Trophoblast cell (in vitro differentiated cells and primary cell): ENCODE data around the gene PCGF3.
"Not testable (repeated sequence)": the region's sequence is repeated elsewhere in the genome, so short reads cannot be mapped to it uniquely, and the experiment has no call there.

ENCODE experiments used
- DNase-seq, 2 donors: peaks; one replicate each; pipeline ENCODE4 v3.0.0-alpha.2; 2016
- H2AFZ ChIP-seq: 2 replicates; pipeline ENCODE4 v1.6.1; 2013; ENCODE audit warnings: low read length, moderate library complexity, mild to moderate bottlenecking; ENCODE audit not compliant: insufficient read depth, poor library complexity
- H2AK5ac ChIP-seq: 2 replicates; pipeline ENCODE4 v1.6.1; 2013; ENCODE audit warnings: mild to moderate bottlenecking, low read length
- H2BK120ac ChIP-seq: 2 replicates; pipeline ENCODE4 v1.6.1; 2013; ENCODE audit warnings: low read length, mild to moderate bottlenecking, moderate library complexity; ENCODE audit not compliant: insufficient read depth, poor library complexity
- H2BK12ac ChIP-seq: 2 replicates; pipeline ENCODE4 v1.6.1; 2013; ENCODE audit warnings: mild to moderate bottlenecking, low read length, moderate library complexity
- H2BK5ac ChIP-seq: 2 replicates; pipeline ENCODE4 v1.6.1; 2013; ENCODE audit warnings: low read length, low read depth, moderate library complexity, mild to moderate bottlenecking; ENCODE audit not compliant: poor library complexity
- H3K14ac ChIP-seq: 2 replicates; pipeline ENCODE4 v1.6.1; 2013; ENCODE audit warnings: mild to moderate bottlenecking, low read length
- H3K18ac ChIP-seq: 2 replicates; pipeline ENCODE4 v1.6.1; 2013; ENCODE audit warnings: mild to moderate bottlenecking, low read length
- H3K23ac ChIP-seq: 2 replicates; pipeline ENCODE4 v1.6.1; 2013; ENCODE audit warnings: low read length
- H3K27ac ChIP-seq: 2 replicates; pipeline ENCODE4 v1.5.1; 2013; ENCODE audit warnings: low read depth, mild to moderate bottlenecking, inconsistent platforms, low read length, moderate library complexity
- H3K27me3 ChIP-seq: 2 replicates; pipeline ENCODE4 v1.6.1; 2013; ENCODE audit warnings: inconsistent platforms, mild to moderate bottlenecking, low read length, moderate library complexity; ENCODE audit not compliant: insufficient read depth
- H3K36me3 ChIP-seq, 2 experiments: 1 replicate in 1 of 2; 2 replicates in 1 of 2; pipeline ENCODE4 v1.6.1; 2013; ENCODE audit warnings: low read length in 2 of 2, mild to moderate bottlenecking in 2 of 2, moderate library complexity in 1 of 2; ENCODE audit not compliant: insufficient read depth in 2 of 2, control insufficient read depth in 1 of 2
- H3K4ac ChIP-seq: 2 replicates; pipeline ENCODE4 v1.6.1; 2013; ENCODE audit warnings: low read depth, mild to moderate bottlenecking, low read length, moderate library complexity
- H3K4me1 ChIP-seq, 2 experiments: 1 replicate in 1 of 2; 2 replicates in 1 of 2; pipeline ENCODE4 v1.6.1; 2013; ENCODE audit warnings: low read length in 2 of 2, mild to moderate bottlenecking in 2 of 2, moderate library complexity in 1 of 2; ENCODE audit not compliant: insufficient read depth in 2 of 2, control insufficient read depth in 1 of 2
- H3K4me2 ChIP-seq: 2 replicates; pipeline ENCODE4 v1.6.1; 2013; ENCODE audit warnings: inconsistent platforms, mild to moderate bottlenecking, low read length, moderate library complexity
- H3K4me3 ChIP-seq: 2 replicates; pipeline ENCODE4 v1.5.1; 2013; ENCODE audit warnings: mild to moderate bottlenecking, low read depth, low read length, inconsistent platforms
- H3K79me1 ChIP-seq: one replicate; pipeline ENCODE4 v1.6.1; 2013; ENCODE audit warnings: low read length
- H3K79me2 ChIP-seq: 2 replicates; pipeline ENCODE4 v1.6.1; 2013; ENCODE audit warnings: low read length, mild to moderate bottlenecking; ENCODE audit not compliant: control insufficient read depth, insufficient read depth, poor library complexity
- H3K9ac ChIP-seq: 2 replicates; pipeline ENCODE4 v1.6.1; 2013; ENCODE audit warnings: mild to moderate bottlenecking, low read length
- H3K9me3 ChIP-seq: 2 replicates; pipeline ENCODE4 v1.6.1; 2013; ENCODE audit warnings: low read depth, mild to moderate bottlenecking, control low read depth, inconsistent platforms, low read length; ENCODE audit not compliant: insufficient read depth
- H4K12ac ChIP-seq: 2 replicates; pipeline ENCODE4 v1.6.1; 2013; ENCODE audit warnings: low read depth, mild to moderate bottlenecking, low read length, moderate library complexity
- H4K8ac ChIP-seq: 2 replicates; pipeline ENCODE4 v1.6.1; 2013; ENCODE audit warnings: low read depth, mild to moderate bottlenecking, low read length, moderate library complexity
- H4K91ac ChIP-seq: one replicate; pipeline ENCODE4 v1.6.1; 2013; ENCODE audit warnings: low read depth, mild to moderate bottlenecking, low read length, moderate library complexity
- WGBS: extraction: QIAGEN DNeasy Blood & Tissue Kit; methylation state at CpG from one replicate; pipeline ENCODE4 v1.1.7; 2013; ENCODE audit warnings: missing lambda C conversion rate; ENCODE audit not compliant: insufficient read length, insufficient coverage; ENCODE audit errors: extremely low coverage; 5-methylcytosine and 5-hydroxymethylcytosine counted together

PCGF3 gene

GRCh38 chr4:779555-779954 lies 73.9 kb downstream of the PCGF3 start:
- no peak for DNase-seq
- no peak overlapping the region for H3K23ac ChIP-seq
- no peak overlapping the region for H4K12ac ChIP-seq
- no peak overlapping the region for H3K27ac ChIP-seq
- H3K4me1 ChIP-seq: peaks cover 12% of the 10 kb centered on the region in 2 experiments
- H3K4me3 ChIP-seq: no peak overlapping the region
- H3K36me3 ChIP-seq: peaks cover 33 to 34% of the 10 kb centered on the region in 2 experiments
- no peak overlapping the region for H2BK120ac ChIP-seq
- no peak overlapping the region for H2AK5ac ChIP-seq
- H3K4ac ChIP-seq: peak overlapping the region; percentile 39
- no peak overlapping the region for H3K9ac ChIP-seq
- H4K8ac ChIP-seq: no peak overlapping the region
- no peak overlapping the region for H2BK5ac ChIP-seq
- no CpG with 5 or more reads among the region's 2 CpGs for WGBS
- H3K79me2 ChIP-seq: peaks cover 18% of the 10 kb centered on the region
- no peak overlapping the region for H2BK12ac ChIP-seq
- H3K18ac ChIP-seq: no peak overlapping the region
- peaks cover under 1% of the 10 kb centered on the region for H3K27me3 ChIP-seq
- H3K14ac ChIP-seq: no peak overlapping the region
- no peak overlapping the region for H4K91ac ChIP-seq
- peak overlapping the region; percentile 18 for H3K4me2 ChIP-seq
- peaks cover 2% of the 10 kb centered on the region for H3K9me3 ChIP-seq
- H3K79me1 ChIP-seq: peaks cover 23% of the 10 kb centered on the region
- no peak overlapping the region for H2AFZ ChIP-seq

GRCh38 chr4:780255-780654 lies 74.6 kb downstream of the PCGF3 start:
- Histone ChIP-seq H3K36me3 (peaks cover 27% of the 10 kb centered on the region in 2 experiments), H3K79me1 (peaks cover 23% of the 10 kb centered on the region), H3K79me2 (peaks cover 18% of the 10 kb centered on the region), H3K18ac (peak overlapping the region; percentile 17), H3K4me1 (peaks cover 15 to 16% of the 10 kb centered on the region in 2 experiments), H3K4me2 (peak overlapping the region; percentile 68), H3K4ac (peak overlapping the region; percentile 99)
- H4K91ac ChIP-seq, H3K9ac ChIP-seq, H3K9me3 ChIP-seq, H3K27me3 ChIP-seq, H2AFZ ChIP-seq, H3K14ac ChIP-seq, H2BK12ac ChIP-seq, H2BK120ac ChIP-seq, H3K23ac ChIP-seq, H3K4me3 ChIP-seq, H2BK5ac ChIP-seq, H4K8ac ChIP-seq, DNase-seq, H4K12ac ChIP-seq, H2AK5ac ChIP-seq, H3K27ac ChIP-seq: not testable (repeated sequence)
- no CpG with 5 or more reads among the region's 10 CpGs for WGBS

GRCh38 chr4:780716-781492 lies 75.3 kb downstream of the PCGF3 start:
- peak overlapping the region; percentile 97 for H2AK5ac ChIP-seq
- peak overlapping the region; percentile 99 for H3K9ac ChIP-seq
- peaks cover 23% of the 10 kb centered on the region for H3K79me1 ChIP-seq
- no peak overlapping the region for H3K23ac ChIP-seq
- peaks cover 21% of the 10 kb centered on the region in 2 experiments for H3K36me3 ChIP-seq
- H3K18ac ChIP-seq: peak overlapping the region; percentile 99
- H3K27ac ChIP-seq: peak overlapping the region; percentile 98
- peaks cover 2% of the 10 kb centered on the region for H3K9me3 ChIP-seq
- H2BK5ac ChIP-seq: peak overlapping the region; percentile 95
- DNase-seq: no peak
- H3K4me3 ChIP-seq: peak overlapping the region; percentile 99
- peaks cover 17% of the 10 kb centered on the region for H3K79me2 ChIP-seq
- peak overlapping the region; percentile 99 for H4K91ac ChIP-seq
- H3K14ac ChIP-seq: peak overlapping the region; percentile 97
- peak overlapping the region; percentile 99 for H3K4ac ChIP-seq
- peaks cover 16 to 18% of the 10 kb centered on the region in 2 experiments for H3K4me1 ChIP-seq
- H2BK12ac ChIP-seq: no peak overlapping the region
- peak overlapping the region; percentile 77 for H2AFZ ChIP-seq
- peak overlapping the region; percentile 92 for H4K12ac ChIP-seq
- peaks cover 14% of the 10 kb centered on the region for H3K27me3 ChIP-seq
- H3K4me2 ChIP-seq: peak overlapping the region; percentile 68
- no CpG with 5 or more reads among the region's 38 CpGs for WGBS
- peak overlapping the region; percentile 95 for H2BK120ac ChIP-seq
- H4K8ac ChIP-seq: peak overlapping the region; percentile 97

GRCh38 chr4:781493-782216 lies 76.0 kb downstream of the PCGF3 start:
- H3K4me2 ChIP-seq: peak overlapping the region; percentile 68
- peaks cover 16 to 18% of the 10 kb centered on the region in 2 experiments for H3K4me1 ChIP-seq
- WGBS: no CpG with 5 or more reads among the region's 57 CpGs

More at GRCh38 chr4:781493-782216, 76.0 kb downstream of the PCGF3 start:
- Histone ChIP-seq H2BK12ac (no peak overlapping the region), H3K9me3 (peaks cover 2% of the 10 kb centered on the region), H4K12ac (peak overlapping the region; percentile 92), H2AFZ (peak overlapping the region; percentile 88), H4K8ac (peak overlapping the region; percentile 97), H3K79me1 (peaks cover 23% of the 10 kb centered on the region), H3K23ac (no peak overlapping the region), H3K79me2 (peaks cover 17% of the 10 kb centered on the region), H3K27ac (peak overlapping the region; percentile 98), H3K14ac (peak overlapping the region; percentile 97), H3K18ac (peak overlapping the region; percentile 99), H3K27me3 (peaks cover 21% of the 10 kb centered on the region), H3K4ac (peak overlapping the region; percentile 99), H3K9ac (peak overlapping the region; percentile 99), H2BK5ac (peak overlapping the region; percentile 95), H4K91ac (peak overlapping the region; percentile 99), H2AK5ac (peak overlapping the region; percentile 97), H3K4me3 (peak overlapping the region; percentile 99), H3K36me3 (peaks cover 19% of the 10 kb centered on the region in 2 experiments), H2BK120ac (peak overlapping the region; percentile 95)
- DNase-seq: peak; percentile 99 to 100
